ENCODE results near the gene MYH3. TPM values are rescaled to one million over a fixed set of nuclear protein-coding genes. Genes with fewer than 3 reads are reported as not detected.

The MYH3 gene
- total and polyA plus RNA-seq, 2 experiments from 2014 or later = 0.93 to 3.5 TPM

- Histone ChIP-seq H3K27me3 (no peaks in the 10 kb centered on the region), H3K79me2 (no peaks in the 10 kb centered on the region), H4K20me1 (ENCODE audit: insufficient read depth, poor library complexity, severe bottlenecking) (no peaks in the 10 kb centered on the region), H3K9me2 (replicated peaks; ENCODE audit: insufficient read depth) (no peaks in the 10 kb centered on the region), H3K9me3 (ENCODE audit: low read depth) (no peaks in the 10 kb centered on the region), H2AFZ (no peak overlapping the region), H3K4me2 (no peak overlapping the region), H3K4me3 (no peak overlapping the region), H3K4me1 (ENCODE audit: insufficient read depth) (no peaks in the 10 kb centered on the region), H3K36me3 (replicated peaks; ENCODE audit: insufficient read depth, low read depth) (no peaks in the 10 kb centered on the region), H3K27ac (no peak overlapping the region)
- DNase-seq (ENCODE audit: low spot score) = no peak
- TF ChIP-seq CTCF (IDR thresholded peaks at IDR 0.05; ENCODE audit: poor library complexity) (no peak), EZH2 (IDR thresholded peaks at IDR 0.05; ENCODE audit: borderline replicate concordance) (no peak), EZH2phosphoT487 (IDR thresholded peaks at IDR 0.05; ENCODE audit: low read depth, severe bottlenecking, unreplicated experiment) (no peak)
- WGBS (ENCODE audit: low lambda C conversion rate, missing lambda C conversion rate) = 85% methylated on average over 10 of the region's 10 CpGs
Observed at GRCh38 chr17:10623737-10624338, 33.3 kb downstream of the MYH3 start.

DNA sequence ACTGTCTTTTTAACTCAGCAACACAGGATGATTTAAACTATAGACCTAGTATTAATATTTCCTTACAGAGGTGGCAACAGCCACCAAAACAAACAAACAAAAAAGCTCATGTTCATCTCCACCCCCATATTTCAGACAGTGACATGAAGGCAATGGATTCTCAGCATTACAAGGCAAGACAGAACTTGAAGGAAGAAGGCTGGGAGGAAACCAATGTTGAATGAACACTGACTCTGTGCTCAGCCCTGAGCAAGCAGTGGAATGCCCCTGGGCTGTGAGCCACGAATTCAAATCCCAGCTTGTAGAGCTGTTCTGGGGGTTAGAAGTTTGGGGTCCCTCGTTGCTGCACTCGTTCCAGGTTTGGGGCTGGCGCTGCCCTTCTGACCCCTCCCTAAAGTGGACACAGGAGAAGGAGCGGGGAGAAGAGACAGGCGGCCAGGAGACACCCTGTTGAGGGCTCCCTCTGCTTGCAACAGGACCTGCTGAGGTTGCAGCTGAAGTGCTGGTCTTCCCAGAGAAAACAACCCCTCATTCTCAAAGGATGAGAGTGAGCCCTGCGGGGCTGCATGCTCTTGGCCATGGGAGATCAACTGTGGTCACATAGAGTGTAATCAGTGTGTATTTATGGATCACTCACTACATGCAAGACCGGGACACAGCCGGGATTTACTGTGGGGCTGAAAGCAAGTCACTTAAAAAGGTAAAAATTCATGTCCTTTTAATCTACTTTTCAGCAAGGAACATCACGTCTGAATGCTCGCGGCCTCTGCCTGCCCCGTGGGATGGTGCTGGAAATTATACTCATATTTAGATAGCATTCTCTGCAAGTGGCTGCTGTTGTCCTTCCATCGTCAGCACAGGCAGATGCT, 34.3 kb downstream of the MYH3 start:
- Histone ChIP-seq H3K79me2 (no peaks in the 10 kb centered on the region), H2AFZ (no peak overlapping the region), H3K27me3 (no peaks in the 10 kb centered on the region), H3K4me3 (no peak overlapping the region), H3K27ac (no peak overlapping the region), H3K4me1 (ENCODE audit: insufficient read depth) (no peaks in the 10 kb centered on the region), H3K4me2 (no peak overlapping the region), H4K20me1 (ENCODE audit: insufficient read depth, poor library complexity, severe bottlenecking) (no peaks in the 10 kb centered on the region), H3K36me3 (replicated peaks; ENCODE audit: insufficient read depth, low read depth) (no peaks in the 10 kb centered on the region), H3K9me3 (ENCODE audit: low read depth) (no peaks in the 10 kb centered on the region), H3K9me2 (replicated peaks; ENCODE audit: insufficient read depth) (no peaks in the 10 kb centered on the region)
- DNase-seq (ENCODE audit: low spot score) = no peak
- WGBS (ENCODE audit: low lambda C conversion rate, missing lambda C conversion rate) = 91% methylated on average over 14 of the region's 14 CpGs
- TF ChIP-seq EZH2phosphoT487 (IDR thresholded peaks at IDR 0.05; ENCODE audit: low read depth, severe bottlenecking, unreplicated experiment) (no peak), CTCF (IDR thresholded peaks at IDR 0.05; ENCODE audit: poor library complexity) (no peak), EZH2 (IDR thresholded peaks at IDR 0.05; ENCODE audit: borderline replicate concordance) (no peak)

DNA sequence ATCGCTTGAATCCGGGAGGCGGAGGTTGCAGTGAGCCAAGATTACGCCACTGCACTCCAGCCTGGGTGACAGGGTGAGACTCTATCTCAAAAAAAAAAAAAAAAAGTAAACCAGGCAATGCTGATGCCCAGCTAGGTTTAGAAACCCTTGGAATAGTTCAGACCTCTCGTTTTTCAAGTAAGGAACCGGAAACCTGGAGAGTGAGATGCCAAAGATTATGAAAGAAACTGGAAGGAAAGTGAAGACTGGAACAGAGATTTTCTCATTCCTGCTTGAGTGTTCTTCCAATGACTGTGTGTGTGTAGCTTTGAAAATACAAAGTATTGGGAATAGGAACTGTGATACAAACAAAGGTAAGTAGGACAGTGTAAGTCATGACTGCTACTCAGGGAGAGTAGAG, 35.7 kb downstream of the MYH3 start:
- Histone ChIP-seq H3K9me2 (replicated peaks; ENCODE audit: insufficient read depth) (no peaks in the 10 kb centered on the region), H3K4me1 (ENCODE audit: insufficient read depth) (no peaks in the 10 kb centered on the region), H3K9me3 (ENCODE audit: low read depth) (no peaks in the 10 kb centered on the region), H3K27ac (no peak overlapping the region), H4K20me1 (ENCODE audit: insufficient read depth, poor library complexity, severe bottlenecking) (no peaks in the 10 kb centered on the region), H3K36me3 (replicated peaks; ENCODE audit: insufficient read depth, low read depth) (no peaks in the 10 kb centered on the region), H2AFZ (no peak overlapping the region), H3K4me3 (no peak overlapping the region), H3K4me2 (no peak overlapping the region), H3K79me2 (no peaks in the 10 kb centered on the region), H3K27me3 (no peaks in the 10 kb centered on the region)
- TF ChIP-seq EZH2 (IDR thresholded peaks at IDR 0.05; ENCODE audit: borderline replicate concordance) = no peak
- TF ChIP-seq CTCF (IDR thresholded peaks at IDR 0.05; ENCODE audit: poor library complexity) = no peak
- TF ChIP-seq EZH2phosphoT487 (IDR thresholded peaks at IDR 0.05; ENCODE audit: low read depth, severe bottlenecking, unreplicated experiment) = no peak
- DNase-seq (ENCODE audit: low spot score) = no peak
- WGBS (ENCODE audit: low lambda C conversion rate, missing lambda C conversion rate) = 93% methylated on average over 6 of the region's 6 CpGs

All from hepatocyte (in vitro differentiated cells).